Amygdala (tissue), 56 donors: ENCODE data around the gene AIFM3.
"Not testable (repeated sequence)": the region's sequence is repeated elsewhere in the genome, so short reads cannot be mapped to it uniquely, and the experiment has no call there.

ENCODE experiments used
- DNase-seq, 56 donors: peaks; one replicate each; lab custom pipeline; 2025; lab: John Stamatoyannopoulos, UW

The AIFM3 gene

DNA sequence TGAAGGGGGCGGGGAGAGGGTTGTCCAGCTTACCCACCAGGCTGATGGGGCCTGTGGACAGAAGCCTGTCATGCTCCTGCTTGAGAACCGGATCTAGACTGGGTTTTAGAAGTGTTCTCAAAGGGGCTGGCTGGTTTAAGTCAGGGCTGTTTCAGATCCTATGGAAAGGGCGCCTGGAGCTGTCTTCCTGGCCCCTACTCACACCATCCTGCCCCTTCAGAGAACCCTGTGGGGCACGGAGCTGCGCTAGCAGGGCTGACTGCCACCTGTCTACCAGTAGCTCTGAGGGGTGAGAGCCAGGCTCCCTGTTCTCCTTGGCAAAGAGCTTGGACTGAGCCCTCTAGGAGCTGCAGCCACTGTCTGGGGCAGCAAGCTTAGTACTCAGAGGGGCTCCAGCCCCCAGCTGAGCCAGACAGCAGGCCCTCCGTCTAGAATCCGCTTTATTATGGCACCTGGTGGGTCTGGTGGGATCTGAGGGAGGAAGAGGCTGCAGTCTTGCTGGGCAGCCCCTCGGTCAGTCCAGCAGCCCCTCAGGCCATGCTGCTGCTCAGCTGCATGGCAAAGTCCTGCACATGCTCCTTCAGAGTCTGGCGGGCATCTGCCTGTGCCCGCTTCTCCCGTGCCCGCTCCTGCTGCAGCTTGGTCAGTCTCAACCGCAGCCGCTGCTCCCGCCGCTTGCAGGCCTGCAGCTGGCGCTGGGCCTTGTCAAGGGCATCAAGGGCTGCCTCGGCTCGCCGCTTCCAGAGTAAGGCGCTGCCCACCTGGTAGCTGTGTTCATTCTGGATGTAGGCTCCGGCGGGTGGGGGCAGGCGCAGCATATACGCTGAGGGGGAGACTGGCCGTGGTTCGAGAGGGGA, 32.5 kb downstream of the AIFM3 start:
- DNase-seq: no peak

DNA sequence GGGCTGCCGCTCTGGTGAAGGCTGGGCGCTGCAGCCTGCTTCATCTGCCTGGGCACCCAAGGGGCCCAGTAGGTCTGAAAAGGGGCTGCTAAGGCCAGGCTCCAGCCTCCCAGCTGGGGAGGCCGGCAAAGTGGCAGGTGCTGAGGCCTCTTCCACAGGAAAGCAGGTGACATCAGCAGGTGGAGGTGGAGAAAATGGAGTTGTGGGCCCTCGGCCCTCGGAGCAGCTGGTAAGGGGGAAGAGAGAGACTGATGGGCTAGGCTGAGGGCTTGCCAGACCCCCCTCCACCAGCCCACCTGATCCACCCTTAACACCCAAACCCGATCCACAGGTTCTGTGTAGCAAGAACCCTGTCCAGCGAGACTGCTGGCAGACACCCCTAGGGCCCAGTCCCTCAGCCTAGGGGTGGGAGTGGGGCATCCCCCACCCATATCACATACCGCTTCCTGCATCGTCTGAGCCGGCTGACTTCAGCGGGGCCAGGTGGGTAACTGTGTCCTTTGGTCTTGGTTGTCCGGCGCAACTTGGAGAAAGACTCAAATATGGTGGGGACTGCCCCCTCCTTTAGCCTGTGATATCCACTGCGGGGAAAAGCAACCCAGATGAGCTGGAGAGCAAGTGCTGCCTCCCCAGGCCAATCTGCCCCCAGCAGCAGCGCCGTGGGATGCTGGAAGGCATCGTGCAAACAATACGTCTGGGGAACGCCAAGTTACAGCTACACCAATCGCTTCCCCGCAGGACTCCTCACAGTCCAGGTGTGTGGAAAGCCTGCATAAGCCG, 33.3 kb downstream of the AIFM3 start:
- DNase-seq: no peak

- peak in 5 of 56 donors; percentile 51 to 64 (median 54) for DNase-seq
Measured at GRCh38 chr22:21000987-21001600, 34.0 kb downstream of the AIFM3 start.

DNA sequence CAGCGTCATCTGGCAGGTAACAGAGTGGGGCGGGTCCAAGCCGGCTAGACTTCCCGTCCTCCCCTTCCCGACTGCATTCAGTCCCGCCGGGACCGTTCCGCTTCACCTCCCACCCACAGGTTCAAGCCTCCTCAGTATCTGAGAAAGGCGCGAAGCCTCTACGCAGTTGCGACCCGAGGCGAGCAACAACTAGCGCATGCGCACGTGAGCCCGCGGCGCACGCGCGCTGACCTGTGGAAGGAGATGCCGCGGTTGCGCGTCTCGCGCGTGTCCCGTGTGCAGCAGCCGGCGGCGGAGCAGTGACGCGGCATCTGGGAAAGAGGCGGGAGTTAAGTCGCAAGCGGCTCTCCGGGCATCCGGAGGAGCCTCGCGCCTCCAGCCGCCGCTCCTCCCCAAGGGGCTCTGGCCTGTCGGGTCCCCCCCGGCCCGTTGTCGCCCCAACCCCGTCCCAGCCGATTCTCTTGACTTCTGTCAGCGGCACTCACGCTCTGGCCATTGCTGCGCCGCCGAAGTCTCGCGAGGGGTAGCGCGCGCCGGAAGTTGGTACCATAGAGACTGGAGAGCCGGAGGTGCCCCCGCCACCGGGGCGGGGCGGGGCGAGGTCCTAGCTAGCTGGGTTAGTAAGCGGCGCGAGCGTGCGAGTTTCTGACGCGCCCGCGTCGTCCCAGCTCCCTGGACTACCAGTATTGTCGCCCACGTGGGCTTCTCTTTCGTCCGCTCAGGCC, 34.7 kb downstream of the AIFM3 start, which contains the start of gene THAP7:
THAP7 (minus strand) TSS at position 518 of the 725 bp plus-strand sequence; CDS start at position 311, 207 bp downstream.
- peak; percentile 71 to 99 (median 94) for DNase-seq

- no peak for DNase-seq
Measured at GRCh38 chr22:21003782-21004181, 36.7 kb downstream of the AIFM3 start.

DNA sequence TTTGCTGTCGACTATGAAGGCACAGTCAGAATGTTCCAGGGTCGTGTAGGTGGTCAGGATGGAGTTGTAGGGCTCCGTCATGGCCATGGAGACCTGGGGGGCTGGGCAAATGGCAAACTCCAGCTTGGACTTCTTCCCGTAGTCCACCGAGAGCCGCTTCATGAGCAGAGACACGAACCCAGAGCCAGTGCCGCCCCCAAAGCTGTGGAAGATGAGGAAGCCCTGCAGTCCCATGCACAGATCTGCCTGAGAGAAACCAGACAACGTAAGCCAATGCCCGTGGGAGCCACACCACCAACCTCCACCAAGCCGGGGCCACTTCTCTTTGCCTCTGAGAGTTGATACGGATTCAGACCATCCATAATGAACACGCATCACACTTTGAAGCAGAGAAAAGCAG, 42.2 kb downstream of the AIFM3 start:
- not testable (repeated sequence) for DNase-seq

- no peak for DNase-seq
Measured at GRCh38 chr22:21009638-21010425, 42.8 kb downstream of the AIFM3 start.

- DNase-seq: no peak
Measured at GRCh38 chr22:21010426-21011113, 43.5 kb downstream of the AIFM3 start.

GRCh38 chr22:21012446-21013407, 45.7 kb downstream of the AIFM3 start:
- DNase-seq: no peak

DNA sequence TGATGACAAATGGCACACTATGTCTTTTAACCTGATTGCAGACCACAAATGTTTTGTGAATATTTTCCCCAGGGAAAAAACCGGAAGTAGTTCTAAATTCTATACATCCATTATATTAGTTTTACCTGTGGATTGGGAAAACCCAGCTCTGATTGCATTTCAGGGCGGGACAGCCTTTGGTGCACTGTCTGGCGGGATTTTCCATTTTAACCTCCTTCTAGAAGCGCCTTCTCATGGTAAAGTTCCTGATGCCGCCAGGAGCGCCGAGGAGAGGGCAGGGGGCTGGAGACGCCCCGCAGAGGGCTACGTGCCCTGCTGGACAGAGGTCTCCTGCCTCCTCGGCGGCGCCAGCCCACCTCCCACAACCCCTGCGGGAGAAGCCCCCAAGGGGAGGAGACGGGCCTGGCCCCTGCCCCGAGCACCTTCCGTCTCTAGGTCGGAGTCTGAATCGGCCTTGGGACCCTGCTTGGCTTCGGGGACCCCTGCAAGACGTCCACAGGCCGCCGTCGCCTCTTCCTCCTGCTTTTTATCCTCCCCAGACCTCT, 46.7 kb downstream of the AIFM3 start:
- DNase-seq: no peak

DNA sequence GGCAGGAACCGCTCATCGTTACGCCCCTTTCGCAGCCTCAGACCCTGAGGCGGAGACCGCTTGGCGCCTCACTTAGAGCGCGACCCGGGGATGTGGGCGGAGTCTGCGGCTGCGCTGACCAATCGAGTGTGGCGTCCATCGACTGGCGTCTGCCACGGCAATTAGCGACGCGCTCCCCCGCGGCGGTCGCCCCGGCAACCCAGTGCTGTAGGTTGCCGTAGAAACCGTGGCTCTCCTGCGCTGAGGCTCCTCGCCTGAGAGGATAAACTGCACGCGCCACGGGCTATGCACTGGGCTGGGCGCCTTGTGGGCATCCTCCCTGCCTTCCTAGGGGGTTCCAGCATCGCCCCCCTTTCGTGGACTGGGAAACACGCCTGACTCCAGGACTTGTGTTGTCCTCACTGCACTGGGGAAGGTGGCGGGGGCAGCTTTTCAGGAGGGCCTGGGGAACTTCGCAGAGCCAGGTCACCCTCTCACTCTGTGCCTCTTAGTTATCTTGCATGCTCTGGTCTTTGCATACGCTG, 47.2 kb downstream of the AIFM3 start:
- DNase-seq: peak in 54 of 56 donors; percentile 24 to 92 (median 77)

DNA sequence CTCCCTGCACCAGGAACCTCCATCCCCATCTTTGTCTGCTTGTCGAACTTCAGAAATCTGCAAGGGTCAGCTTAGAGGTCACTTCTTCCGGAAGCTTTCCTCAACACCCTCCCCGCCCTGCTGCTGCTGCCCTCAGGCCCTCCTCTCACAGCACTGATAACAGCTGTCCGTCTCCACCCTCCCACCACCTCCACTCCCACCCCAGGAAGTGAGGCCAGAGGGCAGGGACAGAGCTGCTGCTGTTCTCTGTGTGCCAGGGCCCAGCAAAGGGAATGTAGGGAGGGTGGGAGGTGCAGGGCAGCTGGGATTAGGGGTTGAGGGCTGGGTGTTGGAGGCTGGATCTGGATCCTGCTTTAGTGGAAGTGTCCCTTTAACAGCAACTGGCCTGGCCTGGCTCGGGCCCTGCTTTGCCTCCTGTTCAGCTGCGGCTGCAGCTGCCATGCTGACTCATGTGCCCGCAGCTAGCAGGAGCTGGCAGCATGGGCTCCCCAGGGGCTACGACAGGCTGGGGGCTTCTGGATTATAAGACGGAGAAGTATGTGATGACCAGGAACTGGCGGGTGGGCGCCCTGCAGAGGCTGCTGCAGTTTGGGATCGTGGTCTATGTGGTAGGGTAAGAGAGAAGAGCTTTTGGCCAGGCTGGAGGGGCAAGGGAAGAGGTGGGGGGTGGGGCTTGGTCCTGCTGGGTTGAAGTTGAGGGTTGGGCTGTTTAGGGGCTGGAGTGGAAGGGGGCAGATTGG, 47.8 kb downstream of the AIFM3 start, which contains the start of gene P2RX6:
P2RX6 (plus strand) TSS at position 440 of the 740 bp plus-strand sequence; CDS start at position 450, 10 bp downstream.
- DNase-seq: peak in 14 of 56 donors; percentile 14 to 59 (median 36)

- DNase-seq: no peak
Measured at GRCh38 chr22:21015466-21016006, 48.5 kb downstream of the AIFM3 start.

DNA sequence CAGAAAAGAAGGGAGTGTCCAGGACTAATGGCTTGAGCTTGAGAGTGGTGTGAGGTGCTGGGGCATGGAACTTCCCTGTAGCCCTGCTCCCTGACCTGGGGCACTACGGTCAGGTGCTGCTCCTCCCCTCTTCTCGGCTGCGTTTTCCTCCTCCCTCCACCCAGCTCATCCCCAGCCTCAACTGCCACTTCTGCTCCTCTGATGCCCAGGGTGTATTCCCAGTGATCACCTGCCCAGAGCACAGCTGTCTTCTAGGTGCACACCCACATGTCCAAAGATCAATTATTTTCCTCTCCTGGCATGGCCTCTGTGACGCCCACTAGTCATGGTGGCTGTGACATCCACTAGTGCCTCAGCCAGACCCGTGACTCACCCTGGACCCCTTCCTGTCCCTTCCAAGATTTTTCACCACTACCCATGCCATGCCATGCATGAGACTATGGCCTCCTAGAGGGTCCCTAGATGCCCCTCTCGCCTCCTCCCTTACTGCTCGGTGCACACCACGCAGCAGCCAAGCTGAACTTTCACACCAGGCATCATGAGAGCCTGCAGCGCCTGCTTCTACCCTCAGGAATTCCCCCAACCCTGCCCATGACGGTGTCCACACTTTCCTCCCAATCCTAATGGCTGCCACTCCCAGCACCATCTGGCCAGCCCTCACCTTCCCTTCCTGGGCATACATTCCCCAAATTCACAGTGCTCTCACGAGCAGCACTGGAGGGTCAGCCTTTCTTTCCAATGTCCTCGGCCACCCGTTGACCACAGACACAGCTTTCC, 49.8 kb downstream of the AIFM3 start:
- DNase-seq: no peak

DNA sequence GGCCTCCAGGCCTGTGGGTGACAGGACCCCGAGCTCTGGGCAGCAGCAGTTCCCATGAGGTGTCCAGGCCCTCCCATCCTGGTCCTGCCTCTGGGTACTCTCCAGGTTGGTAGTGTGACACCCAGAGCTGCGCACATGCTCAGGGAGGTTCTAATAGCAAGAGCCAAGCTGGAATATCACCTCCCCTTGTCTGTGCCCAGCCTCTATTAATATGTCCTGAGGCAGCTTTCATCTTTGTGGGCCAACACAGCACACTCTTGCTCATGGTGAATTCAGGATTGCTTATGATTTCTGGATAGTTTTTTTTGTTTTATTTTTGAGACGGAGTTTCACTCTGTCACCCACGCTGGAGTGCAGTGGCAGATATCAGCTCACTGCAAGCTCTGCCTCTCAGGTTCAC, 51.3 kb downstream of the AIFM3 start:
- no peak for DNase-seq
